ENCODE measurements around the gene CYS1.

GRCh38 chr2:10079266-10079869 is 843 bp downstream of the CYS1 start:
- TF ChIP-seq AFF4 (CRISPR knock-in tag; IDR thresholded peaks at IDR 0.05; ENCODE audit: borderline replicate concordance) (no peak), CREB1 (CRISPR knock-in tag; IDR thresholded peaks at IDR 0.05) (no peak), USF2 (CRISPR knock-in tag; IDR thresholded peaks at IDR 0.05) (no peak), FOXJ3 (CRISPR knock-in tag; IDR thresholded peaks at IDR 0.05; ENCODE audit: borderline replicate concordance) (no peak), NFYB (CRISPR knock-in tag; conservative IDR thresholded peaks at IDR 0.05; ENCODE audit: low read depth) (no peak), ZNF121 (CRISPR knock-in tag; IDR thresholded peaks at IDR 0.05) (no peak), ATF2 (CRISPR knock-in tag; IDR thresholded peaks at IDR 0.05; ENCODE audit: borderline replicate concordance, low read depth) (no peak), NR1H2 (CRISPR knock-in tag; IDR thresholded peaks at IDR 0.05) (no peak), ATF3 (CRISPR knock-in tag; conservative IDR thresholded peaks at IDR 0.05) (no peak), TP53 (CRISPR knock-in tag; IDR thresholded peaks at IDR 0.05) (no peak)
- TF ChIP-seq, protein P1, sequence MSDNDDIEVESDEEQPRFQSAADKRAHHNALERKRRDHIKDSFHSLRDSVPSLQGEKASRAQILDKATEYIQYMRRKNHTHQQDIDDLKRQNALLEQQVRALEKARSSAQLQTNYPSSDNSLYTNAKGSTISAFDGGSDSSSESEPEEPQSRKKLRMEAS (CRISPR knock-in tag; IDR thresholded peaks at IDR 0.05): no peak
- TF ChIP-seq, protein P2, sequence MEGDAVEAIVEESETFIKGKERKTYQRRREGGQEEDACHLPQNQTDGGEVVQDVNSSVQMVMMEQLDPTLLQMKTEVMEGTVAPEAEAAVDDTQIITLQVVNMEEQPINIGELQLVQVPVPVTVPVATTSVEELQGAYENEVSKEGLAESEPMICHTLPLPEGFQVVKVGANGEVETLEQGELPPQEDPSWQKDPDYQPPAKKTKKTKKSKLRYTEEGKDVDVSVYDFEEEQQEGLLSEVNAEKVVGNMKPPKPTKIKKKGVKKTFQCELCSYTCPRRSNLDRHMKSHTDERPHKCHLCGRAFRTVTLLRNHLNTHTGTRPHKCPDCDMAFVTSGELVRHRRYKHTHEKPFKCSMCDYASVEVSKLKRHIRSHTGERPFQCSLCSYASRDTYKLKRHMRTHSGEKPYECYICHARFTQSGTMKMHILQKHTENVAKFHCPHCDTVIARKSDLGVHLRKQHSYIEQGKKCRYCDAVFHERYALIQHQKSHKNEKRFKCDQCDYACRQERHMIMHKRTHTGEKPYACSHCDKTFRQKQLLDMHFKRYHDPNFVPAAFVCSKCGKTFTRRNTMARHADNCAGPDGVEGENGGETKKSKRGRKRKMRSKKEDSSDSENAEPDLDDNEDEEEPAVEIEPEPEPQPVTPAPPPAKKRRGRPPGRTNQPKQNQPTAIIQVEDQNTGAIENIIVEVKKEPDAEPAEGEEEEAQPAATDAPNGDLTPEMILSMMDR (IDR thresholded peaks at IDR 0.05): no peak
- TF ChIP-seq, protein P3, sequence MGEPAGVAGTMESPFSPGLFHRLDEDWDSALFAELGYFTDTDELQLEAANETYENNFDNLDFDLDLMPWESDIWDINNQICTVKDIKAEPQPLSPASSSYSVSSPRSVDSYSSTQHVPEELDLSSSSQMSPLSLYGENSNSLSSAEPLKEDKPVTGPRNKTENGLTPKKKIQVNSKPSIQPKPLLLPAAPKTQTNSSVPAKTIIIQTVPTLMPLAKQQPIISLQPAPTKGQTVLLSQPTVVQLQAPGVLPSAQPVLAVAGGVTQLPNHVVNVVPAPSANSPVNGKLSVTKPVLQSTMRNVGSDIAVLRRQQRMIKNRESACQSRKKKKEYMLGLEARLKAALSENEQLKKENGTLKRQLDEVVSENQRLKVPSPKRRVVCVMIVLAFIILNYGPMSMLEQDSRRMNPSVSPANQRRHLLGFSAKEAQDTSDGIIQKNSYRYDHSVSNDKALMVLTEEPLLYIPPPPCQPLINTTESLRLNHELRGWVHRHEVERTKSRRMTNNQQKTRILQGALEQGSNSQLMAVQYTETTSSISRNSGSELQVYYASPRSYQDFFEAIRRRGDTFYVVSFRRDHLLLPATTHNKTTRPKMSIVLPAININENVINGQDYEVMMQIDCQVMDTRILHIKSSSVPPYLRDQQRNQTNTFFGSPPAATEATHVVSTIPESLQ (CRISPR knock-in tag; IDR thresholded peaks at IDR 0.05): no peak
